ENCODE data around the gene HOXB2. TPM values are rescaled to one million over a fixed set of nuclear protein-coding genes. Genes with fewer than 3 reads are reported as not detected.
"Not testable (repeated sequence)": the region's sequence is repeated elsewhere in the genome, so short reads cannot be mapped to it uniquely, and the experiment has no call there.

Gene HOXB2
- total RNA-seq, 1 donor from 2014 or later = 5.3 TPM

GRCh38 chr17:48541577-48542113, 3.3 kb downstream of the HOXB2 start:
- DNase-seq (ENCODE audit: low read depth, low spot score) = no peak

- no peak for DNase-seq (ENCODE audit: low read depth, low spot score)
Measured at GRCh38 chr17:48541036-48541576, 3.8 kb downstream of the HOXB2 start.

GRCh38 chr17:48540213-48540612, 4.7 kb downstream of the HOXB2 start:
- no peak for DNase-seq (ENCODE audit: low read depth, low spot score)

GRCh38 chr17:48539177-48539576, 5.7 kb downstream of the HOXB2 start:
- no peak for DNase-seq (ENCODE audit: low read depth, low spot score)

GRCh38 chr17:48537316-48537715, 7.6 kb downstream of the HOXB2 start:
- no peak for DNase-seq (ENCODE audit: low read depth, low spot score)

GRCh38 chr17:48535793-48536559, 8.9 kb downstream of the HOXB2 start:
- DNase-seq (ENCODE audit: low read depth, low spot score) = not testable (repeated sequence)

- no peak for DNase-seq (ENCODE audit: low read depth, low spot score)
Measured at GRCh38 chr17:48532261-48532660, 12.6 kb downstream of the HOXB2 start.

- no peak for DNase-seq (ENCODE audit: low read depth, low spot score)
Measured at GRCh38 chr17:48530887-48531272, 14.0 kb downstream of the HOXB2 start, which contains the start of gene HOXB1. Gene HOXB1, minus strand, starts transcription at chr17:48531011. Its CDS starts 107 bp downstream, at chr17:48530904.

- DNase-seq (ENCODE audit: low read depth, low spot score) = no peak
Measured at GRCh38 chr17:48530208-48530886, 14.6 kb downstream of the HOXB2 start.

- DNase-seq (ENCODE audit: low read depth, low spot score) = no peak
Measured at GRCh38 chr17:48529683-48530009, 15.3 kb downstream of the HOXB2 start.

- DNase-seq (ENCODE audit: low read depth, low spot score) = no peak
Measured at GRCh38 chr17:48528936-48529682, 15.8 kb downstream of the HOXB2 start.

- no peak for DNase-seq (ENCODE audit: low read depth, low spot score)
Measured at GRCh38 chr17:48528153-48528935, 16.6 kb downstream of the HOXB2 start.

- DNase-seq (ENCODE audit: low read depth, low spot score) = no peak
Measured at GRCh38 chr17:48527547-48527932, 17.4 kb downstream of the HOXB2 start.

GRCh38 chr17:48526608-48527546, 18.0 kb downstream of the HOXB2 start:
- no peak for DNase-seq (ENCODE audit: low read depth, low spot score)

GRCh38 chr17:48523010-48523409, 21.9 kb downstream of the HOXB2 start:
- no peak for DNase-seq (ENCODE audit: low read depth, low spot score)

- no peak for DNase-seq (ENCODE audit: low read depth, low spot score)
Measured at GRCh38 chr17:48522031-48522653, 22.8 kb downstream of the HOXB2 start.

- no peak for DNase-seq (ENCODE audit: low read depth, low spot score)
Measured at GRCh38 chr17:48520631-48521079, 24.3 kb downstream of the HOXB2 start.

GRCh38 chr17:48519427-48519826, 25.5 kb downstream of the HOXB2 start:
- no peak for DNase-seq (ENCODE audit: low read depth, low spot score)

- no peak for DNase-seq (ENCODE audit: low read depth, low spot score)
Measured at GRCh38 chr17:48517478-48517877, 27.4 kb downstream of the HOXB2 start.
